GM19372 (cell line): ENCODE data around the gene SPACA1.
"Not testable (repeated sequence)": the region's sequence is repeated elsewhere in the genome, so short reads cannot be mapped to it uniquely, and the experiment has no call there.

Experiments used
- ATAC-seq: cut with Tn5 transposase; IDR thresholded peaks from one replicate; pipeline ENCODE4 v1.9.1; 2021; ENCODE audit warnings: mild to moderate bottlenecking, low read depth, moderate library complexity; ENCODE audit not compliant: unreplicated experiment

The SPACA1 gene

DNA sequence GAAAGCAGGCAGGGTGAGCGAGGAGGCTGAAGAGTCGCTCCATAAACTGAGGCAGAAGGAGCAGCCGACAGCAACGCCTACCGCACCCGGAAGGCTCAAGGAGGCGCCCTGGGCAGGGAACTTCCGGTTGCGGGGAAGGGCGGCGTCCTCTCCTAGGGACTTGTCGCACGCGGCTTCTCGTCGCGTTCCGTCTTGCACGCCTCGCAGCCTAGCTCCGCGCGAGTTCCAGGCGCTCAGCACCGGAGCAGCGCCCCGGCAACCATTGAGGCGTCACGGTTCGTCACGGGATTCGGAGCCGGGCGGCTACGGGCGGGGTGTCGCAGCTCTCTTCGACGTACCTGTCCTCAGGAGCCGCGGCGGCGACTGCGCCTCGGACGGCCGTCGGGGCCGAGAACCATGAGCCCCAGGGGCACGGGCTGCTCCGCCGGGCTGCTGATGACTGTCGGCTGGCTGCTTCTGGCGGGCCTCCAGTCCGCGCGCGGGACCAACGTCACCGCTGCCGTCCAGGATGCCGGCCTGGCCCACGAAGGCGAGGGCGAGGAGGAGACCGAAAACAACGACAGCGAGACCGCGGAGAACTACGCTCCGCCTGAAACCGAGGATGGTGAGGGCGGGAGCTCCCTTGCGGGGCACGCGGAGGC is at the start of gene SPACA1:
Gene SPACA1, plus strand, starts transcription at position 332 of the 641 bp plus-strand sequence. Its CDS starts 65 bp downstream, at position 397.
- no peak for ATAC-seq

DNA sequence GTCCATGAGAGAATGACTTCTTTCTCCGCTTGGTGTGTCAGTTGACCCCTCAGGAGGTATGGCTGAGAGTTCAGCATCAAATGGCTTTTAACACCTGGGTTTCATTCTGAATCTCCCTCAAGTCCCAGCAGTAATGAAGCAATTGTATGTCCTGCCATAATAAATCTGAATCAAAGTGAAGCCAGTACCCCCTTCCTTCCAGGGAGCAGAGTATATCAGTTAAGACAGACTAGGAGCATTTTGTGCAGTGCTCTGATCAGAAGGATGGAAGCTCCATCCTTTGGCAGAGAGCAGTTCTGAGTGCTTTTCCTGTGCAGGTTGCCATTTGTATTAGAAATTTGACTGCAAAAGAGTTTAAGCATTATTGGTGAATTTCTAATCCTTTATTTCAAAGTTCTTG is 46.9 kb upstream of the SPACA1 start:
- no peak for ATAC-seq

GRCh38 chr6:88001279-88001678 is 46.4 kb upstream of the SPACA1 start:
- not testable (repeated sequence) for ATAC-seq

DNA sequence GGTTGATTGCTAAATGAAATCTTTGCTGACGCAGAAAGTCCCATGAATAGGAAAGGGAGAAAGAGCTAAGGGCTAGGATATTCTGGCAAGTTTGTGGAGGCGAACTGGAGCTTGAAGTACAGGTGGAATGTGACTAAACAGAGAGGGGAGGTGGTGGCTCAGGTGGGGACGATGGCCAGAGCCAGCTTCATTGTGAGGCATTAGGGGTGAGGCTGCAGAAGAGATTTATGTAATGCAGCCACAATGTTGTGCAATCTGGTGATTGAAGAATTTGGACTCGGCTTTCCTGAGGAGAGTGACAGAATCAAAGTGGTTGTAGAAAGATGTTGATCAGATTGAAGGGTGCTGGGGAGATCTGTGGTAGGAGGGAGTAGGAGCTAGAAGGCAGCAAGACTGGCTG is 42.9 kb upstream of the SPACA1 start:
- ATAC-seq: no peak

GRCh38 chr6:88006557-88006956 is 41.1 kb upstream of the SPACA1 start:
- no peak for ATAC-seq

- no peak for ATAC-seq
Measured at GRCh38 chr6:88008411-88008810, 39.2 kb upstream of the SPACA1 start.

DNA sequence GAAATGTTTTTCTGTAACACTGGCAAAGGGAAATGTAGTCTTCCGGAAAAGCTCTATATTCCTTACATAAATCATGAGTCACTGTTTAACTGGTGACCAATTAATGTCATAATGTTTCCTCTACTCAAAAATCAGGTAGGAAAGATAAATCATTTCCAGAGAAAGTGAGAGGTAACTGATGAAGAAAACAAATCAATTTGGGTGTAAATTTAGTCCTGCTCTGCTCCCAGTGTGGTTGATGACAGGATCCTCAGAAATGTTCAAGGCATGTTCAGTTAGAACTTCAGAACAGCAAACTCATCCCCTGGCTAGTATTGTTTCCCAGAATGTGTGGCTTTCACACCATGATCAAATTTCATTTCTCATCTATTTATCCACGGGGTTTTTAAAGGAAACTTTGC is 38.8 kb upstream of the SPACA1 start:
- no peak for ATAC-seq

- no peak for ATAC-seq
Measured at GRCh38 chr6:88013015-88013414, 34.6 kb upstream of the SPACA1 start.

DNA sequence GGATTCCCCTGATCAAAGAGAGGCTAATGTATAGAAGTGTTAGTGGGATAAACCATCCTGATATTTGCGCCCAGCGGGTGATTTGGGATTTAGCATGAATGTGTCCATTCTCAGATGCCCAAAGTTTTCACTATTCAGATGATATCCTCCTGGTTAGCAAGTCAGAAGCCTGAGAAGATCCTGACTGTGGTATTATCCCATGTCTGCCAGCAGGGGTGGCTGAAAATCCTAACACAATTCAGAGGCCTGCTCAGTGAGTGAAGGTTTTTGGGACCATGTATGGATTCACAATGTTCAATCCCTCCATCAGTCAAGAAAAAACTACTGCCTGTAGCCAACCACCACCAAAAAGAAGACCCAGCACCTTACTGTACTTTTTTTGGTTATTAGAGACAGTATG is 34.1 kb upstream of the SPACA1 start:
- no peak for ATAC-seq

DNA sequence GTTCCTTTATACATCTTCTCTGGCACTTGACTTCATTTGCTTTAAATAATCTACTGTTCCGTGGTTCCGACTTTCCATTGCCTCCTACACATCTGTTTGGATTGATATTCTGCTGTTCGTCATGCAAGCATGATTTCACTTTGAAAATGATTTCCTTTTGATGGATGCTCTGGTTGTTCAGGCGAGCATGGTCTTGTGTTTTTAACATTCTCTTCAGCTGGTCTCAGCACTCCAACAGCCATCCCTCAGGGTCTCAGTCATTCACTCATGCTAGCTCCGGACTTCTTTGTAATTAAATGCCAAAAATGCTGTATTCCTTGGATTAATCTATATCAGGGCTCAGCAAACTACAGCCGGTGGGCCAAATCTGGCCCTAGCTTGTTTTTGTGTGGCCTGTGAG is 27.2 kb upstream of the SPACA1 start:
- ATAC-seq: no peak

- ATAC-seq: no peak
Measured at GRCh38 chr6:88024696-88025095, 22.9 kb upstream of the SPACA1 start.

DNA sequence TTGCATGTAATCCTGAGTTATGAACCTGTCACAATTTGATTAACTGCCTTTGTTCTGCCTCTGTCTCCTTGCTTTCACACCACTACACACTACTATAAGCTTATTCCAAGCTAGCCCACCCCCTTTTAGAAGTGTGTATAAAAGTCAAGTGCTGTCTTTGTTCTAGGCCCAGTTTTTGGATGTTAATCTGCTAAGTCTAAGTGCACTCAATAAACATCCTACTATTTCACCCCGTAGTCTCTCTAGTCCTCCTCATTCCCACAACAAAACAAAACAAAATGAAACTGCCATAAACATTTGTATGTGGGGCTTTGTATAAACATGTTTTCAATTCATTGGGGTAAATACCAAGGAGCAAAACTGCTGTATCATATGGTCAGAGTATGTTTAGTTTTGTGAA is 16.1 kb upstream of the SPACA1 start:
- ATAC-seq: no peak

- no peak for ATAC-seq
Measured at GRCh38 chr6:88044530-88044929, 3.1 kb upstream of the SPACA1 start.

- no peak for ATAC-seq
Measured at GRCh38 chr6:88045521-88046136, 2.0 kb upstream of the SPACA1 start.

- no peak for ATAC-seq
Measured at GRCh38 chr6:88048578-88048977, 937 bp downstream of the SPACA1 start.

DNA sequence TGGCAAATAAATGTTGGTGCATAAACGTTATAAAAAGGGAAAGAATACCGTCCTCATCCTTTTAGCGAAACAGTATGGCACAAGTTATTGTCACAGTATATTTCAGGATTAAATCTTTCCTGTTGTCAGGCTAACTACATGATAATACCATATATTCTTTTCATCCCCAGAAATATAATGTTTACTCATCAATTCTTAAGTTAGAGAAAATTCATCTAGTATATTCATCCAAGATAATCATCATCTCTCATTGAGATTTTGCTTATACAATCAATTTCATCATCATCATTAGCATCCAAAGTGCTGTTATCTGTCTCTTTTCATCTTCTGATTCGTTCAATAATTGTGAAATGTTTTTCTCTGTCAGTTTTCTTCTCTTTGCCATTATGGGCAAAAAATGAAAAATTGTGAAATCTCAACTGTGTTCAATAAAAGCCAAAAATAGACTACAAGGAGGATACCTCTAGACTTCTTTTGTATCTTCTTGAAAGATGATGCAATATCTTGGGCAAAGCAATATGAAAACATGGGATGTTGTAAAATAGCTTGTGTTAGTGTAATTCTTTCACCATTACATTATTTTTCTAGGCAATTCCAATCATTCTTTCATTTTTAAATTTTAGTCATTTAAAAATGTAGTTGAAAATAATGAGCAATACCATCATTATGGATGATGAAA is 2.6 kb downstream of the SPACA1 start:
- ATAC-seq: no peak

DNA sequence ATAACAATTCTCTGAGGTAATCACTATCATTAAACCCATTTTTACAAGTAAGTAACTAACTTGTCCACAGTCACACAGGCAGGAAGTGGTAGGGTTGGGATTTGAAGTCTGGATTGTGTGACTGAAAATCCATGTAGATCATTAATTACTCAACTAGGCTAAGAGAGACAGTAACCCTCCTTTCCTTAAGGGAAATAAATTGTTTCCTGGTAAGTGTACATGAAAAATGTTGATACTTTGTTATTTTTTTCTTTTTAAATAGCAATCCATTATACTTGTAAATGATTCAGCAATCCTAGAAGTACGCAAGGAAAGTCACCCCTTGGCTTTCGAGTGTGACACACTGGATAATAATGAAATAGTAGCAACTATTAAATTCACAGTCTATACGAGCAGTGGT is 11.6 kb downstream of the SPACA1 start:
- ATAC-seq: no peak

- ATAC-seq: no peak
Measured at GRCh38 chr6:88062376-88062775, 14.7 kb downstream of the SPACA1 start.

DNA sequence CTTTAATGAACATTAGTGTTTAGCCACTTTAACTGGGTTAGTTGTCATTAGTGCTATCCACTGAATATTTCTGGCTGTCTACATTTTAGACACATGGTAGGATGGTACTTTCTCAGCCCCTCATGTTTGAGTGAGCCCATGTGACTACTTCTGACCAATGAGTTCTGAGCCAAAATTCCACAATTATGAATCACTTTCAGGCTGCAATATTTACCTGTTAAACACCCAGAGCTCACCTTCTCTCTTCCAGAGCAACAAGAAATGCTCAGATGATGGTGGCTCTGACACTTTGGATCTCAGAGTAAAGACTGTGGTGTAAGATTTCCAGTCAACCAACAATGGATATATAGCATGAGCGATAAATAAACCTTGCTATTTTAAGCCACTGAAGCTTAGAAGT is 24.8 kb downstream of the SPACA1 start:
- ATAC-seq: no peak

- no peak for ATAC-seq
Measured at GRCh38 chr6:88074791-88075190, 27.1 kb downstream of the SPACA1 start.

DNA sequence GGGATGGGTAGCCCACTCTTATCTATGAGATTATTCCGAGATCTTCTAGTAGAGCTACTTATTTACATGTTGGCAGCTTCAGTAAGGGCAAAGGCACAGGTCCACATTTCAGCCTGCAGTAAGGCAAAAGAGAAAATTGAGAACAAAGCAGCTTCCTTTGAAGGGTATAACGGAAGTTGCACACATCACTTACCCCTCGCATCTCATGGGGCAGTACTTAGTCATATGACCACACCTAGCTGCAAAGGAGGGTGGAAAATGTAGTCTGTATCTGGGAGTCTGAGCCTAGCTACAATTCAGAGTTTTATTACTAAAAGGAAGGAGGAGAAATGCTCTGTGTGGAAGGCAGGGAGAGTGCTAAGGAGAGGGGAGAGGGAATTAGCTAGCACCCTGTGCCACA is 29.7 kb downstream of the SPACA1 start:
- no peak for ATAC-seq

- ATAC-seq: no peak
Measured at GRCh38 chr6:88086792-88087191, 39.2 kb downstream of the SPACA1 start.
